ENCODE results near the gene GAS5. TPM values are rescaled to one million over a fixed set of nuclear protein-coding genes. Genes with fewer than 3 reads are reported as not detected.

GAS5 gene
- total and polyA plus RNA-seq, 2 of the 8 experiments (the other 6 are each of a cell fraction or from before 2014, with no cell fraction given) = 799 to 1,238 TPM

DNA sequence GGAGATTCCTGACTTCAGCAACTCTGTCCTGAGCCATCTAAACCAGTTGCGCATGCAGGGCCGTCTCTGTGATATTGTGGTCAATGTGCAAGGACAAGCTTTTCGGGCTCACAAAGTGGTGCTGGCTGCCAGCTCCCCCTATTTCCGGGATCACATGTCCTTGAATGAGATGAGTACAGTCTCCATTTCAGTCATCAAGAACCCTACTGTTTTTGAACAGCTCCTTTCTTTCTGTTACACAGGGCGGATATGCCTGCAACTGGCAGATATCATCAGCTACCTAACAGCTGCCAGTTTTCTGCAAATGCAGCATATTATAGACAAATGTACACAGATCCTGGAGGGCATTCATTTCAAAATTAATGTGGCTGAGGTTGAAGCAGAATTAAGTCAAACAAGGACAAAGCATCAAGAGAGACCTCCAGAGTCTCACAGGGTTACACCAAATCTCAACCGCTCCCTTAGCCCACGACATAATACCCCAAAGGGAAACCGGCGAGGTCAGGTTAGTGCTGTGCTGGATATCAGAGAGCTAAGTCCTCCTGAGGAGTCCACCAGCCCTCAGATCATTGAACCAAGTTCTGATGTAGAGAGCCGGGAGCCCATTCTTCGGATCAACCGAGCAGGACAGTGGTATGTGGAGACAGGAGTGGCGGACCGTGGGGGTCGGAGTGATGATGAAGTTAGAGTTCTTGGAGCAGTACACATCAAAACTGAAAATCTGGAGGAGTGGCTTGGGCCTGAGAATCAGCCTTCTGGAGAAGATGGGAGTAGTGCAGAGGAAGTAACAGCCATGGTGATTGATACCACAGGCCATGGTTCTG lies 2.7 kb upstream of the GAS5 start (continued):
- TF ChIP-seq NRF1 (IDR thresholded peaks at IDR 0.05; ENCODE audit: low read depth, low read length) (no peak), TAF1 (IDR thresholded peaks at IDR 0.05; ENCODE audit: low read depth, low read length) (no peak), EZH2 (IDR thresholded peaks at IDR 0.05; ENCODE audit: low read depth, low read length, severe bottlenecking) (no peak), SIRT6 (IDR thresholded peaks at IDR 0.05; ENCODE audit: low read length) (no peak), CBX5 (IDR thresholded peaks at IDR 0.05; ENCODE audit: low read depth, low read length) (no peak), EGR1 (IDR thresholded peaks at IDR 0.05; ENCODE audit: borderline replicate concordance, low read depth, low read length) (no peak), HDAC2 (IDR thresholded peaks at IDR 0.05; ENCODE audit: borderline replicate concordance in 1 of 2, low read depth in 2 of 2, low read length in 2 of 2) (no peak), KDM4A (IDR thresholded peaks at IDR 0.05; ENCODE audit: low read depth, low read length, severe bottlenecking) (no peak), CBX8 (IDR thresholded peaks at IDR 0.05; ENCODE audit: borderline replicate concordance, low read depth, low read length) (no peak), RBBP5 (IDR thresholded peaks at IDR 0.05; ENCODE audit: borderline replicate concordance, low read depth, low read length) (no peak), ASH2L (IDR thresholded peaks at IDR 0.05; ENCODE audit: low read length) (no peak)
